ENCODE measurements around the gene PARP11. TPM values are rescaled to one million over a fixed set of nuclear protein-coding genes. Genes with fewer than 3 reads are reported as not detected.
A peak's percentile ranks its signal among the peaks of the same experiment; 100 is the strongest.

PARP11 gene
- total RNA-seq, 2 experiments from 2014 or later, result 13.4 TPM

- Mint-ChIP-seq H3K4me3 (peak overlapping the region; percentile 94), H3K27ac (peak overlapping the region; percentile 89), H3K36me3 (ENCODE audit: low read depth) (peaks cover 30% of the 10 kb centered on the region), H3K27me3 (no peaks in the 10 kb centered on the region), H3K9me3 (no peaks in the 10 kb centered on the region), H3K4me1 (ENCODE audit: low read depth) (peaks cover 62% of the 10 kb centered on the region)
- POLR2A ChIA-PET, result interaction anchor here (0.8 to 3.7 kb wide), 10 partner anchors 8 to 84 kb away, joined by 3 to 31 read pairs (median 5); no protein-coding TSS in a partner anchor
- ATAC-seq (ENCODE audit: poor library complexity) (peak; percentile 27), DNase-seq (peak in 1 of 14 experiments; percentile 31)
- H3K36me3 ChIP-seq (ENCODE audit: insufficient read depth, low read length), result no peaks in the 10 kb centered on the region
- H3K27me3 ChIP-seq (ENCODE audit: control insufficient read depth in 1 of 2, insufficient read depth in 2 of 2, low read length in 2 of 2), result no peaks in the 10 kb centered on the region
- H3K4me3 ChIP-seq (ENCODE audit: low read length), result peak overlapping the region; percentile 60
- TF ChIP-seq CTCF (IDR thresholded peaks at IDR 0.05), result no peak
- peak overlapping the region; percentile 49 to 61 for H3K27ac ChIP-seq (ENCODE audit: low read depth in 1 of 2, low read length in 2 of 2)
- CTCF ChIA-PET, result interaction anchor here (1.0 kb wide), 1 partner anchor 58 kb away, joined by 4 read pairs; no protein-coding TSS in a partner anchor
- H3K9me3 ChIP-seq (ENCODE audit: control insufficient read depth in 1 of 2, insufficient read depth in 1 of 2, low read length in 2 of 2), result no peaks in the 10 kb centered on the region
- H3K4me1 ChIP-seq (ENCODE audit: insufficient read depth, low read length), result peaks cover 16% of the 10 kb centered on the region
- intact Hi-C loops (cut with DNase I, micrococcal nuclease), result loop anchor here in 1 of 2 experiments (2.0 kb wide), 1 partner anchor 58 kb away; no protein-coding TSS in a partner anchor
These were observed 31.8 kb upstream of the PARP11 start for GRCh38 chr12:3904999-3905398.

- peaks cover 73% of the 10 kb centered on the region for H3K4me1 Mint-ChIP-seq (ENCODE audit: low read depth)
- POLR2A ChIA-PET, result interaction anchor here (1.0 kb wide), 1 partner anchor 20 kb away, joined by 3 read pairs; no protein-coding TSS in a partner anchor
These were observed 29.7 kb upstream of the PARP11 start for GRCh38 chr12:3902921-3903320.

GRCh38 chr12:3901116-3901515 is 27.9 kb upstream of the PARP11 start:
- POLR2A ChIA-PET, result interaction anchor here (0.6 kb wide), 1 partner anchor 33 kb away, joined by 3 read pairs; no protein-coding TSS in a partner anchor
- no peak for TF ChIP-seq CTCF (IDR thresholded peaks at IDR 0.05)
- intact Hi-C loops (cut with DNase I, micrococcal nuclease), result no loop called here
- no peak for DNase-seq
- H3K27ac Mint-ChIP-seq, result no peak overlapping the region
- Histone ChIP-seq H3K9me3 (ENCODE audit: control insufficient read depth in 1 of 2, insufficient read depth in 1 of 2, low read length in 2 of 2) (no peaks in the 10 kb centered on the region), H3K4me3 (ENCODE audit: low read length) (no peak overlapping the region), H3K27me3 (ENCODE audit: control insufficient read depth in 1 of 2, insufficient read depth in 2 of 2, low read length in 2 of 2) (no peaks in the 10 kb centered on the region), H3K27ac (ENCODE audit: low read depth in 1 of 2, low read length in 2 of 2) (no peak overlapping the region), H3K4me1 (ENCODE audit: insufficient read depth, low read length) (peaks cover 44% of the 10 kb centered on the region), H3K36me3 (ENCODE audit: insufficient read depth, low read length) (no peaks in the 10 kb centered on the region)
- H3K4me3 Mint-ChIP-seq, result no peak overlapping the region
- CTCF ChIA-PET, result interaction anchor here (1.1 to 1.5 kb wide), 2 partner anchors 9 to 16 kb away, joined by 3 to 4 read pairs; no protein-coding TSS in a partner anchor
- H3K4me1 Mint-ChIP-seq (ENCODE audit: low read depth), result peaks cover 76% of the 10 kb centered on the region
- no peaks in the 10 kb centered on the region for H3K27me3 Mint-ChIP-seq
- no peaks in the 10 kb centered on the region for H3K9me3 Mint-ChIP-seq
- no peak for ATAC-seq (ENCODE audit: poor library complexity)
- H3K36me3 Mint-ChIP-seq (ENCODE audit: low read depth), result no peaks in the 10 kb centered on the region

More at GRCh38 chr12:3902921-3903320, 29.7 kb upstream of the PARP11 start:
- Histone ChIP-seq H3K27ac (ENCODE audit: low read depth in 1 of 2, low read length in 2 of 2) (no peak overlapping the region), H3K9me3 (ENCODE audit: control insufficient read depth in 1 of 2, insufficient read depth in 1 of 2, low read length in 2 of 2) (no peaks in the 10 kb centered on the region), H3K4me3 (ENCODE audit: low read length) (no peak overlapping the region), H3K36me3 (ENCODE audit: insufficient read depth, low read length) (no peaks in the 10 kb centered on the region), H3K27me3 (ENCODE audit: control insufficient read depth in 1 of 2, insufficient read depth in 2 of 2, low read length in 2 of 2) (no peaks in the 10 kb centered on the region), H3K4me1 (ENCODE audit: insufficient read depth, low read length) (peaks cover 33% of the 10 kb centered on the region)
- ATAC-seq (ENCODE audit: poor library complexity) (no peak), DNase-seq (no peak)
- H3K4me3 Mint-ChIP-seq, result peak overlapping the region; percentile 40
- intact Hi-C loops (cut with DNase I, micrococcal nuclease), result no loop called here
- no peaks in the 10 kb centered on the region for H3K27me3 Mint-ChIP-seq
- CTCF ChIA-PET, result no interaction called here
- H3K9me3 Mint-ChIP-seq, result no peaks in the 10 kb centered on the region
- H3K27ac Mint-ChIP-seq, result peak overlapping the region; percentile 45
- no peak for TF ChIP-seq CTCF (IDR thresholded peaks at IDR 0.05)
- peaks cover 12% of the 10 kb centered on the region for H3K36me3 Mint-ChIP-seq (ENCODE audit: low read depth)
